KMS-11 (cell line): ENCODE data around the gene BRCA2.

Experiments used
- H2AFZ ChIP-seq: fragments of 200-600 bp; sonication (generic); 2 replicates; pipeline ENCODE4 v1.6.1; 2016; ENCODE audit warnings: antibody characterized with exemption, mixed run types, low read depth
- H3K27ac ChIP-seq: fragments of 200-600 bp; sonication (generic); 2 replicates; pipeline ENCODE4 v1.6.1; 2016; ENCODE audit warnings: mild to moderate bottlenecking, mixed run types
- H3K27me3 ChIP-seq: fragments of 200-600 bp; sonication (generic); 2 replicates; pipeline ENCODE4 v1.6.1; 2017; ENCODE audit warnings: mild to moderate bottlenecking, low read depth, mixed run types, moderate library complexity; ENCODE audit not compliant: insufficient read depth
- H3K36me3 ChIP-seq: fragments of 200-600 bp; sonication (generic); 2 replicates; pipeline ENCODE4 v1.6.1; 2017; ENCODE audit warnings: mild to moderate bottlenecking, mixed run types; ENCODE audit not compliant: insufficient read depth
- H3K4me1 ChIP-seq: fragments of 200-600 bp; sonication (generic); 2 replicates; pipeline ENCODE4 v1.6.1; 2016; ENCODE audit warnings: mild to moderate bottlenecking, low read depth, mixed run types; ENCODE audit not compliant: poor library complexity, severe bottlenecking
- H3K4me2 ChIP-seq: fragments of 200-600 bp; sonication (generic); 2 replicates; pipeline ENCODE4 v1.7.0; 2016; ENCODE audit warnings: mild to moderate bottlenecking, mixed run types
- H3K4me3 ChIP-seq: fragments of 200-600 bp; sonication (generic); IDR thresholded peaks from 2 replicates; pipeline ENCODE4 v1.6.1; 2017; ENCODE audit warnings: low read depth, low read length, mixed read lengths; ENCODE audit not compliant: insufficient read depth
- H3K79me2 ChIP-seq: fragments of 200-600 bp; sonication (generic); 2 replicates; pipeline ENCODE4 v1.6.1; 2016; ENCODE audit warnings: low read depth, mixed run types; ENCODE audit not compliant: insufficient read depth
- H3K9ac ChIP-seq: fragments of 200-600 bp; sonication (generic); 2 replicates; pipeline ENCODE4 v1.6.1; 2016; ENCODE audit warnings: mild to moderate bottlenecking, mixed run types
- H4K20me1 ChIP-seq: fragments of 200-600 bp; sonication (generic); 2 replicates; pipeline ENCODE4 v1.6.1; 2016; ENCODE audit warnings: mild to moderate bottlenecking, mixed run types; ENCODE audit not compliant: insufficient read depth
- CTCF ChIP-seq: fragments of 200-600 bp; sonication (generic); conservative IDR thresholded peaks from 2 replicates; pipeline ENCODE4 v1.6.1; 2017; ENCODE audit warnings: low read depth, mild to moderate bottlenecking, antibody characterized with exemption, low read length, moderate library complexity, mixed read lengths

BRCA2 gene

GRCh38 chr13:32448972-32449371, 133.7 kb downstream of the BRCA2 start:
- Histone ChIP-seq H3K4me1 (no peaks in the 10 kb centered on the region), H3K27me3 (no peaks in the 10 kb centered on the region), H2AFZ (no peak overlapping the region), H3K36me3 (no peaks in the 10 kb centered on the region), H3K9ac (no peak overlapping the region), H3K79me2 (no peaks in the 10 kb centered on the region), H3K4me2 (no peak overlapping the region), H3K27ac (no peak overlapping the region), H3K4me3 (no peak overlapping the region), H4K20me1 (no peaks in the 10 kb centered on the region)
- no peak for TF ChIP-seq CTCF
